NCI-H510A (cell line): ENCODE measurements around the gene SEMA3F.

Experiments used
- DNase-seq: peaks from one replicate; lab custom pipeline; 2025; lab: John Stamatoyannopoulos, UW

Gene SEMA3F

GRCh38 chr3:50155891-50156290 lies 767 bp downstream of the SEMA3F start:
- no peak for DNase-seq

DNA sequence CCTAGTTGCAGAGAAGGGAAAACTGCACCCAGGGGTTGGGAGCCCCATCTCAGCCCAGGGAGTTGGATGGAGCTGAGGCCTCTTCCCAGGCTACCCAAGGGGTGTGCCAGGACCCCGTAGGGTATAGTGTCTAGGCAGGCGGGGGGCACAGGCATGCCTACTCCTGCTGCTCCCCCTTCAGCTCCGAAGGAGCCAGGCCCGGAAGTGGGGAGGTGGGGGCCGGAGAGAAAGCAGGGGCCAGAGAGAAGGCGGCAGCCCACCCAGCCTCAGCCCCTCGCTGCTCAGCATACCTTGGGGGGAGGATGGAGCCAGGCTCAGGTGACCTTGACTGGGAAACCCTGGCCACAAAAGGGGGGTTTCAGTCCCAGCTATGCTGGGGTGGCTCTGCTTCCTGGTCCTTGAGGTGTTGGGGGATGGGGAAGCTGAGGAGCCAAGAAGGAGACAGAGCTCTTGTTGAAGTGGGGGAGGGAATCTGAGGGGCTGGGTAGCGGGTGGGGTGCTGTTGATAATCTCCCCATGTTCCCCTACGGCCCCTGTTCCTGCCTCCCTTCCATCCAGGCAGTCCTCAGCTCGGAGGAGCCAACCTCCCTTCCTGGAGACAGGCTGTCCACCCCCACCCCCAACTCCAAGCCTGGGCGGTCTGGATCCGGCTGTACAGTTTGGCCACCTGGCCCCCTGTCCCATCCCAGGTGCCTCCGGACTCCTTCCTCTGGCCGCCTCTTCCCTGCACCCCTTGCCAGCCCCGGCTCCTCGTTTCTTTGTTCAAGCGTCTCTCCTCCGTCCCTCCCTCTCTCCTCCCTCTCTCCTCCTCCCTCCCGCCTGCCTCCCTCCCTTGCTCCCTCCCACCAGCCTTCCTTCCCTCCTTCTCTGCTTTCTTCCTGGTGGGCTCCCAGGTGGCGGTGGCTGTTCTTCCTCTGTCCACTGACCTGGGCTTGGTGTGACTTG lies 1.7 kb downstream of the SEMA3F start:
- no peak for DNase-seq

- no peak for DNase-seq
Observed at GRCh38 chr3:50157827-50158529, 2.9 kb downstream of the SEMA3F start.

DNA sequence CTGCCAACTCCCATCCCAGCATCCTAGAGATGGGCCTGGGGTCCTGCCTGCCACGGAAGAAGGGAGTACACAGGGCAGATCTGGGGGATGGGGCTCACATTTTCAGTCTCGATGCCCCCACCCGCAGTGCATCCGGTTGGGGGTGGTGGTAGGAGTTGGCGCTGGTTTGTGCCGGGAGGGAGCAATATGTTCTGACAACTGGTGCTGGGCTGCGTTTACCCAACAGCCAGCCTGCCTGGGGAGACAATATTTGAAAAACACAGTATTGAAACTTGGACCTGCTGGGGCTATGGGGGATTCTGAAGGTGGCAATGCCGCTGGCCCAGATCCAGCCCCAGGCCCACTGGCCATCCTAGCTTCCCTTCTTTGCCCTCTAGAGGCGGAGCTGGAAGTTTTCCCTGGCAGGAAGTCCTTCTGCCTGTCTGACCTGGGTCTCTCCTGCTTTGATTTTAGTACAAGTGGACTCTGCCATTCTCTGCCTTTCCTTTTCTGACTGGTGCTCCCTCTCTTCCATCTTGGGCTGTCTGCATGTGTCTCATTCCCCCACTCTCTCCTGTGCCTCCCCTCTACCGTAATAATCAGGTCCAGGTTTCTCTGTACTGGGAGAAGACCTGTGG lies 3.5 kb downstream of the SEMA3F start:
- no peak for DNase-seq

- DNase-seq: no peak
Observed at GRCh38 chr3:50160561-50160983, 5.4 kb downstream of the SEMA3F start.

DNA sequence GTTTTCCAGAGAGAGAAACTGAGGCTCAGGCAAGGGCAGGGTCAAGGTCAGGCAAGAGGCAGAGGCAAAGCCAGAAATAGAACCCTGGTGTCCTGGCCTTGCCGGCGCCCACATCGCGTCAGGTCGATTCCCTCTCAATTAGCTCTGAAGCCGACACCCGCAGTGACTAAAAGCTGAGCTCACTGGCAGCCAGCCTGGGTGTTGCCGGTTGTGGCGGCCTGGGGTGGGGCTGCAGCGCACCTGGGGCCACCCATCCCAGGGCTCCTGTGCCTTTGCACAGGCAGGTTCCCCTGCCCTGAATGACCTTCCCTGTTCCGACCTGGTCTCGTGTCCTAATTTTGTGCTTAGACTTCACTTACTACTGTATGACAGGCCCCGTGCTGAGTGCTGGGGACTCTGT lies 6.2 kb downstream of the SEMA3F start:
- no peak for DNase-seq

GRCh38 chr3:50162034-50162883 lies 7.1 kb downstream of the SEMA3F start:
- DNase-seq: no peak

- DNase-seq: no peak
Observed at GRCh38 chr3:50163572-50164455, 8.7 kb downstream of the SEMA3F start.

- DNase-seq: no peak
Observed at GRCh38 chr3:50164481-50164880, 9.4 kb downstream of the SEMA3F start.

- no peak for DNase-seq
Observed at GRCh38 chr3:50164984-50165909, 10.1 kb downstream of the SEMA3F start.

DNA sequence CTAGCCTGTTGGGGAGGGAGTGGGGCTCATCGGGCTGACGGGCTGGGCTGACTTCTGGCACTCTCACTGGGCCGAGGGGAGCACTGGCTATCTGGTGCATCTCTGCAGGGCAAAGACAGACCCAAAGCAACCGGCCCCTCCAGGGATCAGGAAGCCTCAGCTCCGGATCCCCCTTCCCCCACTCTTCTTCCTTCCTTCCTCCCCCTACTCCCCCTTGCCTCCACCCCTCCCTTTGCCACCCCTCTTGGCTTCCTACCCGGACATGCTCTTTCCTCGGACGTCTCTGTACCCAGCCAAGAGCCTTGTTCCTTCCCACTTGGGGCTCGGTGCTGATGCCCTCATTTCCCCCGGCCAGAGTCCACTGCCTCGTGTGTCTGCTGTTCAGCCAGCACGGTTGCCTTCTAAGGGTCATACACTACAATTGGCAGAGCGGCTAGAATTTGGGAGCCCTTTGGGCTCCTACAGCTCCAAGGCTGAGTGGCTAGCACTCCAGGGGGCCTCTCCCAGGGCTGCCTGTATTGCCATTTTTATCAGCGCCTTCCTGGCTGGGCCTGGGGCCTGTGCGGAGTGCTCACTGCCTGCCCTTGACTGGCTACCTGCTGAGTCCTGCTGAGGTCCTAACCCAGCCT lies 10.9 kb downstream of the SEMA3F start:
- no peak for DNase-seq

DNA sequence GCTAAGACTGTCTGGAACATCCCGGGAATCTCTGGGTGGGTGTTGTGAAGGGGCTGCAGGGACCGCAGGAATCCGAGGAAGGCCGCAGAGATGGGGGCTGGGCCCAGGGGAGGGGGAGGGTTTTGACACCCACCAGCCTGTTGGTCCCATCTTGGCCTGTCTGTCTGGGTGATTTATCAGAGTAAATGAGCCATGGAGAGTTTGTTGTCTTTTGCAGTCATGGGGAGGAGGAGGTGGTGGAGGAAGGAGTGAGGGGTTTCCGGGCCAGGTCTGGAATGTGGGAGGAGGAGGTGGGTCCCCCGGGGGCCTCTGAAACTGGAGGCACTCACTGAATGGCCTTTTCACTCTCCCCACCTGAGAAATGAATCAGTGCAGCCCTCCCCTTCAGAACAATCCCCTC lies 11.5 kb downstream of the SEMA3F start:
- no peak for DNase-seq

GRCh38 chr3:50167069-50167840 lies 12.1 kb downstream of the SEMA3F start:
- DNase-seq: no peak

GRCh38 chr3:50167841-50168209 lies 12.7 kb downstream of the SEMA3F start:
- no peak for DNase-seq

DNA sequence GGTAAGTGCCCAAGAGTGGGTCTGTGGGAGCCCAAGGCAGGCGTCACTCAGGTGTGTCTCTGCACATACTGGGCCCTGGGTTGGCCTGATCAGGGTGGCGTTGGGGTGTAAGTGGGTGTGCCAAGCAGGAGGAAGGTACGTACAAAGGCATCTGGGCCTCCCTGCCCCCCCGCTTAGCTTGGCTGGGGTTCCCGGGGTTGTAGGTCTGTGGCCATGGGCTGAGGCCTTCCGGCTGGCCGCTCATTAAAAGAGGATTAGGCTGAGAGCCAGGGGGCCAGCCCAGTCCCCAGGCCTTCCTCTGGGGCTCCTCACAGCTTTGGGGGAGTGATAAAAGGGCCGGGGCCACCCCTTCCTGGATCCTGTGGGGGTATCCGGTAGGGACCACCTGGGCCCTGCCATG lies 13.3 kb downstream of the SEMA3F start:
- DNase-seq: no peak

- DNase-seq: no peak
Observed at GRCh38 chr3:50168791-50169190, 13.7 kb downstream of the SEMA3F start.

DNA sequence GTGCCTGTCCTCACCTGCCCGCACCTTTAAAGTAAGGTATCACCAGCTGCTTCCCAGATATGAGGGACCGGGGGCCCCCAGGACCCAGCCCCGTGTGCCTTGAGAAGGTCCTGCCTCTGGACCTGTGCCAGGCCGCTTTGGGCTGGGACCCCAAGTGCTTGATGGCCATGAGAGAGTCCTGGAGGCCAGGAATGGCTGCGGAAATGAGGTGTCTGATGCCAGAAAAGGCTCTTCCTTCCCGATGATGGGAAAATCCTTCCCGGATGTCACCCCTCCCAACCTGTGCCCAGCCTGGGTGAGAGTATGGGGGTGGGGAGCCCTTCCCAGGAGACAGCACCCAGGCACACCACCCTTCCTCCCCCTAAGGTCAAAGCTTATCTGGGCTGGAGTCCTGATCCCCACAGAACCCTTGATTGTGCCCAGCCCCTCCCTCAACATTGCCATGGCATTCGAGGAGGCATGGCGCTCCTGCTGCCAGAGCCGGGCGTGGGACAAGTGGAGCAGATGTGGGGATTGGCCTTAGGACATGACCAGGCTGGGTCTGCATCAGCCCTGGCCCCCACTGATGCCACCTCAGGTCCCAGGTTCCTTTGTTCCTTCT lies 14.2 kb downstream of the SEMA3F start:
- DNase-seq: no peak

DNA sequence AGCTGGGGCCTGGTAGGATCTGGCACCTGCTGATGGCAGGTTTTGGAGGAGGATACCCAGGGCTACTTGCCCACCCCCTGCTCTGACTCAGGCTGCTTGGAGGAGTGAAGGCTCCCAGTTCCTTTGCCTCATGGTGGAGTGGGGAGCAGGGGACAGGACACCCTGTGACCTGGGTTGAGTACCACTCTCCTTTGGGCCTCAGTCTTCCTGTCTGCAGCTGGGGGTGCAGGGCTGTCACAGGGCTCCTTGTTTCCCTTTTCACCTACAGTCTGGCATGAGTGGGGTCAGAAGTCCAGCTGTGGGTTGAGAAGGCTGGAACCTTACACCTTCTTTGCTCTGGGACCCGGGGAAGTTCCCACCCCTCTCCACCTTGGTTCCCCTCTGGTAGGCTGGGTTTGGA lies 14.7 kb downstream of the SEMA3F start:
- DNase-seq: no peak
